Left ventricle myocardium inferior (tissue), 1 donor: Measurements from ENCODE around the gene TMEM117. TPM values are rescaled to one million over a fixed set of nuclear protein-coding genes. Genes with fewer than 3 reads are reported as not detected.
"Not testable (repeated sequence)": the region's sequence is repeated elsewhere in the genome, so short reads cannot be mapped to it uniquely, and the experiment has no call there.

Source experiments
- DNase-seq: peaks from one replicate; pipeline ENCODE4 v3.0.0-alpha.2; 2020
- H3K27ac ChIP-seq: fragments of 200-600 bp; replicated peaks from 2 replicates; pipeline ENCODE4 v1.8.0; 2021
- H3K27me3 ChIP-seq: fragments of 200-600 bp; 2 replicates; pipeline ENCODE4 v1.8.0; 2021; ENCODE audit warnings: low read depth
- H3K36me3 ChIP-seq: fragments of 200-600 bp; 2 replicates; pipeline ENCODE4 v1.8.0; 2021
- H3K4me1 ChIP-seq: fragments of 200-600 bp; 2 replicates; pipeline ENCODE4 v1.8.0; 2021
- H3K4me3 ChIP-seq: fragments of 200-600 bp; 2 replicates; pipeline ENCODE4 v1.8.0; 2021; ENCODE audit warnings: mild to moderate bottlenecking, moderate library complexity
- H3K9me3 ChIP-seq: fragments of 200-600 bp; replicated peaks from 2 replicates; pipeline ENCODE4 v1.8.0; 2021
- CTCF ChIP-seq: fragments of 200-600 bp; IDR thresholded peaks from 2 replicates; pipeline ENCODE4 v1.8.0; 2021; ENCODE audit warnings: antibody characterized with exemption, mild to moderate bottlenecking, borderline replicate concordance
- intact Hi-C: fragments of 100-400 bp; cut with micrococcal nuclease; formaldehyde crosslinking; loops from one replicate; pipeline ENCODE4 v1.11.0; 2022
- total RNA-seq: library from RNA; stranded (reverse); fragmentation: NEBNext Ultra II Directional; extraction: Animal tissue kit (Norgen Biotek cat#: 25700); gene quantifications from one replicate; pipeline ENCODE4 v1.2.1, GENCODE V29; 2021
- donor health status: DM: no; HTN: yes; CAD: no; lungs with severe emphysema.

Gene TMEM117
- total RNA-seq, 1 donor from 2014 or later: 6.7 TPM

- no peaks in the 10 kb centered on the region for H3K27me3 ChIP-seq
- H3K4me1 ChIP-seq: peaks cover 12% of the 10 kb centered on the region
- no peak for DNase-seq
- H3K9me3 ChIP-seq: no peaks in the 10 kb centered on the region
- H3K36me3 ChIP-seq: peaks cover 15% of the 10 kb centered on the region
- no peak overlapping the region for H3K4me3 ChIP-seq
- intact Hi-C loops: no loop called here
- no peak overlapping the region for H3K27ac ChIP-seq
- no peak for TF ChIP-seq CTCF
These were observed 5.4 kb downstream of the TMEM117 start for GRCh38 chr12:43841253-43841652.

GRCh38 chr12:43842259-43842658 lies 6.4 kb downstream of the TMEM117 start:
- no peaks in the 10 kb centered on the region for H3K27me3 ChIP-seq
- no peak for TF ChIP-seq CTCF
- no peaks in the 10 kb centered on the region for H3K9me3 ChIP-seq
- no peak overlapping the region for H3K4me3 ChIP-seq
- peaks cover 2% of the 10 kb centered on the region for H3K4me1 ChIP-seq
- H3K36me3 ChIP-seq: peaks cover 15% of the 10 kb centered on the region
- H3K27ac ChIP-seq: no peak overlapping the region
- intact Hi-C loops: no loop called here
- DNase-seq: no peak

- intact Hi-C loops, H3K9me3 ChIP-seq, H3K4me1 ChIP-seq, H3K4me3 ChIP-seq, H3K27ac ChIP-seq, DNase-seq, H3K27me3 ChIP-seq: not testable (repeated sequence)
- H3K36me3 ChIP-seq: peaks cover 21% of the 10 kb centered on the region
These were observed 11.7 kb downstream of the TMEM117 start for GRCh38 chr12:43847425-43848225.

- no peak for DNase-seq
- H3K9me3 ChIP-seq: peaks cover 9% of the 10 kb centered on the region
- no peak overlapping the region for H3K27ac ChIP-seq
- H3K36me3 ChIP-seq: peaks cover 21% of the 10 kb centered on the region
- H3K4me1 ChIP-seq: no peaks in the 10 kb centered on the region
- H3K4me3 ChIP-seq: no peak overlapping the region
- no peak for TF ChIP-seq CTCF
- no peaks in the 10 kb centered on the region for H3K27me3 ChIP-seq
- intact Hi-C loops: no loop called here
These were observed 12.3 kb downstream of the TMEM117 start for GRCh38 chr12:43848226-43848507.

GRCh38 chr12:43848786-43849185 lies 12.9 kb downstream of the TMEM117 start:
- no peaks in the 10 kb centered on the region for H3K27me3 ChIP-seq
- peaks cover 21% of the 10 kb centered on the region for H3K36me3 ChIP-seq
- H3K4me3 ChIP-seq: no peak overlapping the region
- peaks cover 9% of the 10 kb centered on the region for H3K9me3 ChIP-seq
- H3K4me1 ChIP-seq: no peaks in the 10 kb centered on the region
- DNase-seq: no peak
- no peak overlapping the region for H3K27ac ChIP-seq
- TF ChIP-seq CTCF: no peak
- intact Hi-C loops: no loop called here

GRCh38 chr12:43852744-43853143 lies 16.9 kb downstream of the TMEM117 start:
- H3K27me3 ChIP-seq: no peaks in the 10 kb centered on the region
- TF ChIP-seq CTCF: no peak
- intact Hi-C loops: no loop called here
- H3K9me3 ChIP-seq: peaks cover 5% of the 10 kb centered on the region
- H3K36me3 ChIP-seq: peaks cover 6% of the 10 kb centered on the region
- H3K4me1 ChIP-seq: no peaks in the 10 kb centered on the region
- H3K4me3 ChIP-seq: no peak overlapping the region
- DNase-seq: no peak
- H3K27ac ChIP-seq: no peak overlapping the region
